SK-N-DZ (cell line): ENCODE results near the gene ATG5.

Experiments
- small RNA-seq, 2 experiments: library from RNA; depleted of rRNA; stranded (forward); fragments of <200 nt; gene quantifications; one replicate each; pipeline ENCODE3, GENCODE V24; 2014

Gene ATG5

Small RNA genes within 50 kb of the gene (small RNA-seq; reads per million reads assigned to genes)
- 0 reads per million in 2 experiments for gene RF00015
- gene RN7SL47P, result 0 reads per million in 2 experiments
- 0 reads per million in 2 experiments for gene RNU6-344P
